Heart left ventricle (tissue), 16 donors: Measurements from ENCODE around the gene CORO1C. TPM values are rescaled to one million over a fixed set of nuclear protein-coding genes. Genes with fewer than 3 reads are reported as not detected.
A peak's percentile ranks its signal among the peaks of the same experiment; 100 is the strongest.

Experiments
- ATAC-seq, 4 donors: fragments of 200-7000 bp; cut with Tn5 transposase; one replicate each; pipeline ENCODE4 v1.9.1; 2020 to 2022; ENCODE audit warnings: moderate library complexity in 4 of 4, mild to moderate bottlenecking in 3 of 4, moderate number of reproducible peaks in 1 of 4
- DNase-seq, 5 donors: peaks; one replicate each; pipeline ENCODE4 v3.0.0-alpha.2; 2020
- H3K27ac ChIP-seq, 12 donors: fragments of 200-600 bp; sonication (generic) in 4 of 12; one replicate each; pipeline versions ENCODE4 v1.5.0 to v1.8.0; 2016 to 2022; ENCODE audit warnings: mild to moderate bottlenecking in 2 of 12
- H3K27me3 ChIP-seq, 9 donors: fragments of 200-600 bp; sonication (generic) in 2 of 9; one replicate each; pipeline versions ENCODE4 v1.5.1 to v1.8.0; 2016 to 2022; ENCODE audit warnings: mild to moderate bottlenecking in 3 of 9
- H3K36me3 ChIP-seq, 9 donors: fragments of 200-600 bp; sonication (generic) in 2 of 9; one replicate each; pipeline versions ENCODE4 v1.5.0 to v1.8.0; 2018 to 2022; ENCODE audit warnings: mild to moderate bottlenecking in 2 of 9
- H3K4me1 ChIP-seq, 12 donors: fragments of 200-600 bp; sonication (generic) in 4 of 12; one replicate each; pipeline versions ENCODE4 v1.5.0 to v1.8.0; 2016 to 2022; ENCODE audit warnings: mild to moderate bottlenecking in 3 of 12
- H3K4me3 ChIP-seq, 12 donors: fragments of 200-600 bp; sonication (generic) in 4 of 12; one replicate each; pipeline versions ENCODE4 v1.5.0 to v1.8.0; 2017 to 2022; ENCODE audit warnings: mild to moderate bottlenecking in 9 of 12, moderate library complexity in 4 of 12
- H3K9me3 ChIP-seq, 12 donors: fragments of 200-600 bp; sonication (generic) in 4 of 12; one replicate each; pipeline versions ENCODE4 v1.5.0 to v1.8.0; 2016 to 2022; ENCODE audit warnings: mild to moderate bottlenecking in 1 of 12
- POLR2A ChIP-seq, 2 donors: fragments of 450-650 bp; IDR thresholded peaks; one replicate each; pipeline ENCODE4 v1.6.1; 2017; ENCODE audit warnings: antibody characterized with exemption in 2 of 2, mild to moderate bottlenecking in 2 of 2, moderate library complexity in 2 of 2
- WGBS, 4 donors: extraction: QIAGEN DNeasy Blood & Tissue Kit in 2 of 4; methylation state at CpG; one replicate each; pipeline versions ENCODE4 v1.1.5 to v1.1.7; 2013 to 2018; 5-methylcytosine and 5-hydroxymethylcytosine counted together
- intact Hi-C, 10 donors: fragments of 100-400 bp; cut with DNase I; formaldehyde crosslinking; loops; one replicate each; pipeline versions ENCODE4 v1.11.1 to v1.14.2; 2022
- polyA plus RNA-seq, 2 donors: library from polyadenylated mRNA; stranded (reverse); fragments of 200-250 nt; gene quantifications; one replicate each; pipeline ENCODE4 v1.2.3, GENCODE V29; 2013
- total RNA-seq, 9 donors: library from RNA; depleted of rRNA in 2 of 9; stranded (reverse); fragments of >200 nt in 2 of 9; fragmentation: NEBNext Ultra II Directional in 3 of 9; extraction: Animal tissue kit (Norgen Biotek cat#: 25700) in 3 of 9; gene quantifications; one replicate each; pipeline versions ENCODE4 v1.1.0 to v1.2.4, GENCODE V29; 2016 to 2023
- TF ChIP-seq, protein P1 (sequence below), 12 donors: fragments of 200-600 bp; sonication (generic) in 4 of 12; IDR thresholded peaks; one replicate each; pipeline versions ENCODE4 v1.5.0 to v1.8.0; 2018 to 2022; ENCODE audit warnings: antibody characterized with exemption in 12 of 12, mild to moderate bottlenecking in 5 of 12
- donor health status: ischemic (EF 13 %, LVEDD 7.1; RV severe dilation, severe dysfunction).
- donor health status: healthy with polysubstance abuse.
- donor health status: DM: no; HTN: yes; CAD: no.
- donor health status: DM: no; HTN: no; CAD: no.
- donor health status: ischemic (EF 25% LVEDD 6.9; RV normal size, moderate dysfunction).
- donor health status: ischemic (EF 25% LVEDD 5.7; RV mildly dilated, moderate dysfunction).
- donor health status: healthy.
- donor health status: DM: yes; HTN: yes; CAD: no.
- donor health status: ischemic (EF 35%, LVEDD 5.7; RV mildly dilated, moderate dysfunction).
- donor health status: nonischemic (EF 11% LVEDD 7.7; RV severe dilation, severe dysfunction).
- donor health status: DM: yes; HTN: yes; CAD: no.
- donor health status: PGD.
- donor health status: ischemic (EF 29% LVEDD 5.4; RV normal size, mild dysfunction).
- donor health status: nonischemic (EF 23%, LVEDD 6.1; RV moderate dilation, normal function).

Gene CORO1C
- total and polyA plus RNA-seq, 11 donors = 18.3 to 119 (median 65.2) TPM

DNA sequence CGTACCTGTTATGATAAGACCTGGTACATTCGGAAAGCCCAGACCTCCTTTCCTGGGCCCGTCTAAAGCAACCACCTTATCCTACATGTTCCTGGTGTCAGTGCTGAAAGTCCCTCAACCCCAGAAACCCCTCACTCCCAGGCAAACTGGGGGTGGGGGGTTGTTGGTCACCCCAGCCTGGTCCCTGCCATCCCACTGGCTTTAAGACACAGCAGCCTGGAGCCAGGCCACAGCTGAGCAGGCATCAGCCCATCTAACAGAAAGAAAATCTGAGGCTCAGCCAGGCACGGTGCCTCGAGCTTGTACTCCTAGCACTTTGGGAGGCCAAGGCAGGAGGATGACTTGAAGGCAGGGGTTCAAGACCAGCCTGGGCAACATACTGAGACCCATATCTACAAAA is 102.2 kb downstream of the CORO1C start:
- H3K4me1 ChIP-seq = peaks cover 0 to 70% (median 6%) of the 10 kb centered on the region in 12 donors
- peak overlapping the region in 1 of 12 donors; percentile 64 for H3K4me3 ChIP-seq
- WGBS, 4 donors = 89 to 98% (median 93%) methylated on average over 5 of the region's 5 CpGs
- TF ChIP-seq POLR2A (IDR thresholded peaks at IDR 0.05) = no peak
- TF ChIP-seq, protein P1, sequence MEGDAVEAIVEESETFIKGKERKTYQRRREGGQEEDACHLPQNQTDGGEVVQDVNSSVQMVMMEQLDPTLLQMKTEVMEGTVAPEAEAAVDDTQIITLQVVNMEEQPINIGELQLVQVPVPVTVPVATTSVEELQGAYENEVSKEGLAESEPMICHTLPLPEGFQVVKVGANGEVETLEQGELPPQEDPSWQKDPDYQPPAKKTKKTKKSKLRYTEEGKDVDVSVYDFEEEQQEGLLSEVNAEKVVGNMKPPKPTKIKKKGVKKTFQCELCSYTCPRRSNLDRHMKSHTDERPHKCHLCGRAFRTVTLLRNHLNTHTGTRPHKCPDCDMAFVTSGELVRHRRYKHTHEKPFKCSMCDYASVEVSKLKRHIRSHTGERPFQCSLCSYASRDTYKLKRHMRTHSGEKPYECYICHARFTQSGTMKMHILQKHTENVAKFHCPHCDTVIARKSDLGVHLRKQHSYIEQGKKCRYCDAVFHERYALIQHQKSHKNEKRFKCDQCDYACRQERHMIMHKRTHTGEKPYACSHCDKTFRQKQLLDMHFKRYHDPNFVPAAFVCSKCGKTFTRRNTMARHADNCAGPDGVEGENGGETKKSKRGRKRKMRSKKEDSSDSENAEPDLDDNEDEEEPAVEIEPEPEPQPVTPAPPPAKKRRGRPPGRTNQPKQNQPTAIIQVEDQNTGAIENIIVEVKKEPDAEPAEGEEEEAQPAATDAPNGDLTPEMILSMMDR (IDR thresholded peaks at IDR 0.05) = no peak
- H3K36me3 ChIP-seq = peaks cover 0 to 8% (median 0%) of the 10 kb centered on the region in 9 donors
- H3K9me3 ChIP-seq = no peaks in the 10 kb centered on the region
- H3K27ac ChIP-seq = peak overlapping the region in 2 of 12 donors; percentile 9 to 95
- H3K27me3 ChIP-seq = no peaks in the 10 kb centered on the region
- ATAC-seq (no peak), DNase-seq (peak in 1 of 5 donors; percentile 13)
- intact Hi-C loops = no loop called here

DNA sequence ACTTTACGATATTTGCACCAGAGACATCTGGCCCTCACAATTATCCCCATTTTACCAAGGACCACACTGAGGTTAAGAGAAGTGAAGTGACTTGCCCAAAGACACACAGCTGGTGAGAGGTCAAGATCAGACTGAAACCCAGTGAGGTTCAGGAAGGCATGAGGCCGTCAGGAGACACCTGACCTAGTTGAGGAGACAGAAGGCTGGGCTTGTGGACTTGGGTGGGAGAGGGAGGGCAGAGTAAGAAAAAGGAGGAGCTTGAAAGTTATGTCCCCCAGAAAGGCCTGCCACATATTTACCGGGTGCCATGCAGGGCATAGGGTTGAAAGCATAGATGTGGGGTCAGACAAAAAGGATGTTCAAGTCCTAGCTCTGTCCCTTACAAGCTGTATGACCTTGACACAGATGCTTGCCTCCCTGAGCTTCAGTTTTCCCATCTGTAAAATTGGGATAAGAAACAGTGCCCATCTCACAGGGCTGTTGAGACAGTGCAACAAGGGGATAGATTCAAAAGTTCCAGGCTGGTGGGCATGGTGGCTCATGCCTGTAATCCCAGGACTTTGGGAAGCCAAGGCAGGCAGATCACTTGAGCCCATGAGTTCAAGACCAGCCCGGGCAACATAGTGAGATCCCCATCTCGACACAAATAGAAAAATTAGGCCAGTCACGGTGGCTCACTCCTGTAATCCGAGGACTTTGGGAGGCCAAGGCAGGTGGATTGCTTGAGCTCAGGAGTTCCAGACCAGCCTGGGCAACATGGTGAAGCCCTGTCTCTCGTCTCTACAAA is 104.0 kb downstream of the CORO1C start:
- DNase-seq = no peak
- 89 to 94% (median 92%) methylated on average over 8 of the region's 8 CpGs for WGBS, 4 donors
- peaks cover 0 to 24% (median 0%) of the 10 kb centered on the region in 9 donors for H3K36me3 ChIP-seq
- no peak overlapping the region for H3K4me3 ChIP-seq
- intact Hi-C loops = no loop called here
- no peaks in the 10 kb centered on the region for H3K27me3 ChIP-seq
- no peaks in the 10 kb centered on the region for H3K9me3 ChIP-seq
- H3K4me1 ChIP-seq = peaks cover 0 to 76% (median 8%) of the 10 kb centered on the region in 12 donors
- peak overlapping the region in 1 of 12 donors; percentile 95 for H3K27ac ChIP-seq
- TF ChIP-seq, protein P1 (IDR thresholded peaks at IDR 0.05) = no peak
- no peak for TF ChIP-seq POLR2A (IDR thresholded peaks at IDR 0.05)
- no peak for ATAC-seq

DNA sequence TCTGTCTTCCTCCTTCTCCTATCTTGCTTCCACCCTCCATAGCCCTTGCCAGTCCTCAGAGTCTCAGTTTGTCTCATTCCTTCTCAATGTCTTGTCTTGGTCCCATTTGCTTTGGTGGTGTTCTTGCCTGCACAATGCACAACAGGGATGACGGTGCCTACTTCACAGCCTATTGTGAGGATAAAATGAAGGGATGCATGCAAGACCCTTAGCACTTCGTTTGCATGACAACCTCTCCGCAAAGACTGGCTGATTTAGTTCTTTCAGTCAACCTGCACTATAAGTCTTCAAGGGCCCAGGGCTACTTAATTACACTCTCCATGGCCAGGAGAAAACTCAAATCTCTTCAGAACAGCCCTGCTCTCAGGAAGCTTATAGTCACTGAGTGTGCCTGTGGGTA is 106.1 kb downstream of the CORO1C start:
- ATAC-seq (no peak), DNase-seq (no peak)
- Histone ChIP-seq H3K4me3 (no peak overlapping the region), H3K27me3 (no peaks in the 10 kb centered on the region), H3K36me3 (peaks cover 0 to 31% (median 0%) of the 10 kb centered on the region in 9 donors), H3K9me3 (no peaks in the 10 kb centered on the region), H3K4me1 (peaks cover 0 to 82% (median 14%) of the 10 kb centered on the region in 12 donors), H3K27ac (no peak overlapping the region)
- no peak for TF ChIP-seq POLR2A (IDR thresholded peaks at IDR 0.05)
- TF ChIP-seq, protein P1 (IDR thresholded peaks at IDR 0.05) = no peak
- intact Hi-C loops = no loop called here
- 80 to 91% (median 86%) methylated on average over 3 of the region's 3 CpGs for WGBS, 4 donors

DNA sequence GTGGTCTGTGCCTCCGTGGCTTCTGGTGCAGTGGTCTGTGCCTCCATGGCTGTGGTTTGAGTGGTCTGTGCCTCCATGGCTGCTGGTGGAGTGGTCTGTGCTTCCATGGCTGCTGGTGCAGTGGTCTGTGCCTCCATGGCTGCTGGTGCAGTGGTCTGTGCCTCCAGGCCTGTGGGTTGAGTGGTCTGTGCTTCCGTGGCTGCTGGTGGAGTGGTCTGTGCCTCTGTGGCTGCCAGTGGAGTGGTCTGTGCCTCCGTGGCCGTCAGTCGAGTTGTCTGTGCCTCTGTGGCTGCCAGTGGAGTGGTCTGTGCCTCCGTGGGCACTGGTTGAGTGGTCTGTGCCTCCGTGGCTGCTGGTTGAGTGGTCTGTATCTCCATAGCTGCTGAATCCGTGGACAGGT is 107.7 kb downstream of the CORO1C start:
- no peak for TF ChIP-seq POLR2A (IDR thresholded peaks at IDR 0.05)
- TF ChIP-seq, protein P1 (IDR thresholded peaks at IDR 0.05) = no peak
- no peak for ATAC-seq
- no peak for DNase-seq
- intact Hi-C loops = no loop called here
- Histone ChIP-seq H3K9me3 (no peaks in the 10 kb centered on the region), H3K4me3 (no peak overlapping the region), H3K27me3 (no peaks in the 10 kb centered on the region), H3K36me3 (peaks cover 0 to 31% (median 0%) of the 10 kb centered on the region in 9 donors), H3K4me1 (peaks cover 0 to 70% (median 8%) of the 10 kb centered on the region in 12 donors), H3K27ac (no peak overlapping the region)
- WGBS, 4 donors = 89 to 98% (median 97%) methylated on average over 6 to 8 of the region's 8 CpGs
